ENCODE results near the gene SNX24. TPM values are rescaled to one million over a fixed set of nuclear protein-coding genes. Genes with fewer than 3 reads are reported as not detected.

SNX24 gene
- total and polyA plus RNA-seq, 2 of the 4 experiments (the other 2 are of a cell fraction) = 13.8 to 15.0 TPM

- no peak overlapping the region for H3K56ac ChIP-seq (ENCODE audit: extremely low read depth, insufficient read depth, low read length)
- intact Hi-C loops (cut with micrococcal nuclease) (no loop called here), in situ Hi-C loops (cut with MboI; ENCODE audit: low sequenced_read_pairs) (no loop called here), dilution Hi-C loops (cut with HindIII; ENCODE audit: low sequenced_read_pairs, unreplicated experiment) (no loop called here)
- no peaks in the 10 kb centered on the region for H3K36me3 ChIP-seq (ENCODE audit: control insufficient read depth, insufficient read depth, low read length)
- no peaks in the 10 kb centered on the region for H3K9me3 ChIP-seq (ENCODE audit: control insufficient read depth, insufficient read depth, low read length)
- no peak overlapping the region for H2AK9ac ChIP-seq (replicated peaks; ENCODE audit: low read depth, low read length, poor library complexity)
- no peak overlapping the region for H2BK20ac ChIP-seq (ENCODE audit: low read depth, low read length)
- H3K4me1 ChIP-seq (ENCODE audit: control insufficient read depth, insufficient read depth, low read length) = peaks cover 2% of the 10 kb centered on the region; the same call in 1 of the 2 replicates
- no peak overlapping the region for H2BK5ac ChIP-seq (ENCODE audit: low read depth, low read length, poor library complexity, severe bottlenecking)
- WGBS, 2 experiments (ENCODE audit: extremely low coverage in 2 of 2, insufficient read length in 1 of 2) = 80% methylated on average over 1 of the region's 3 CpGs; no CpG with 5 or more reads in 1 of the 2 experiments
- no TSS peak for BruUV-seq (replicated peaks)
- no peak for ATAC-seq (ENCODE audit: low read depth)
- no peak overlapping the region for H3K4me3 ChIP-seq (ENCODE audit: insufficient read depth, low read depth, low read length)
- TF ChIP-seq MAFK (IDR thresholded peaks at IDR 0.05; ENCODE audit: low read depth, low read length) (no peak), MAZ (IDR thresholded peaks at IDR 0.05; ENCODE audit: borderline replicate concordance, low read depth, low read length) (no peak), FOS (IDR thresholded peaks at IDR 0.05; ENCODE audit: low read depth, low read length) (no peak), USF2 (IDR thresholded peaks at IDR 0.05; ENCODE audit: low read depth, low read length) (no peak), RCOR1 (IDR thresholded peaks at IDR 0.05; ENCODE audit: insufficient replicate concordance, low read length) (no peak)
- no peak overlapping the region for H3K9ac ChIP-seq (ENCODE audit: low read depth, low read length)
- H3K18ac ChIP-seq (ENCODE audit: low read depth, low read length) = no peak overlapping the region
- H3K4me2 ChIP-seq (ENCODE audit: low read depth, low read length) = no peak overlapping the region
- H2BK120ac ChIP-seq (ENCODE audit: low read depth, low read length) = no peak overlapping the region
- DNase-seq = no peak
- H3K4ac ChIP-seq (ENCODE audit: low read depth, low read length) = no peak overlapping the region
- no peak overlapping the region for H2AK5ac ChIP-seq (ENCODE audit: low read depth, low read length)
- 0 out of 2 replicates have a peak, but pooled peaks cover 5% of the 10 kb centered on the region for H3K9me1 ChIP-seq (ENCODE audit: insufficient read depth, low read length)
- H3K27me3 ChIP-seq (ENCODE audit: control insufficient read depth, insufficient read depth, low read length) = no peaks in the 10 kb centered on the region
- H3K79me1 ChIP-seq (ENCODE audit: low read depth in 1 of 2, low read length in 2 of 2) = peaks cover 16 to 36% of the 10 kb centered on the region in 2 experiments; a peak in 3 of 4 replicates
- H3K27ac ChIP-seq (ENCODE audit: insufficient read depth, low read length) = no peak overlapping the region
- no peak overlapping the region for H4K5ac ChIP-seq (ENCODE audit: low read depth, low read length)
- no peak overlapping the region for H4K91ac ChIP-seq (ENCODE audit: insufficient read depth, low read depth, low read length)
- CTCF ChIA-PET = interaction anchor here (0.5 kb wide), 1 partner anchor 25 kb away, joined by 6 read pairs; no protein-coding TSS in a partner anchor
- H4K20me1 ChIP-seq (ENCODE audit: insufficient read depth, low read length) = no peaks in the 10 kb centered on the region
- no peak overlapping the region for H4K8ac ChIP-seq (ENCODE audit: low read depth in 2 of 2, low read length in 2 of 2)
- no peak overlapping the region for H3K23ac ChIP-seq (ENCODE audit: low read depth, low read length)
- POLR2A ChIA-PET (ENCODE audit: unreplicated experiment) = no interaction called here
- no peak overlapping the region for H2AFZ ChIP-seq (replicated peaks; ENCODE audit: low read length, poor library complexity)
- H3K14ac ChIP-seq (replicated peaks; ENCODE audit: low read depth, low read length) = no peak overlapping the region
- no peak overlapping the region for H2BK15ac ChIP-seq (ENCODE audit: low read depth, low read length)
Observed at GRCh38 chr5:122879076-122879475, 33.7 kb downstream of the SNX24 start.
